ENCODE data around the gene GEMIN4. TPM values are rescaled to one million over a fixed set of nuclear protein-coding genes. Genes with fewer than 3 reads are reported as not detected.

The GEMIN4 gene
- total RNA-seq, 2 donors from 2014 or later: 12.9 to 31.9 TPM

DNA sequence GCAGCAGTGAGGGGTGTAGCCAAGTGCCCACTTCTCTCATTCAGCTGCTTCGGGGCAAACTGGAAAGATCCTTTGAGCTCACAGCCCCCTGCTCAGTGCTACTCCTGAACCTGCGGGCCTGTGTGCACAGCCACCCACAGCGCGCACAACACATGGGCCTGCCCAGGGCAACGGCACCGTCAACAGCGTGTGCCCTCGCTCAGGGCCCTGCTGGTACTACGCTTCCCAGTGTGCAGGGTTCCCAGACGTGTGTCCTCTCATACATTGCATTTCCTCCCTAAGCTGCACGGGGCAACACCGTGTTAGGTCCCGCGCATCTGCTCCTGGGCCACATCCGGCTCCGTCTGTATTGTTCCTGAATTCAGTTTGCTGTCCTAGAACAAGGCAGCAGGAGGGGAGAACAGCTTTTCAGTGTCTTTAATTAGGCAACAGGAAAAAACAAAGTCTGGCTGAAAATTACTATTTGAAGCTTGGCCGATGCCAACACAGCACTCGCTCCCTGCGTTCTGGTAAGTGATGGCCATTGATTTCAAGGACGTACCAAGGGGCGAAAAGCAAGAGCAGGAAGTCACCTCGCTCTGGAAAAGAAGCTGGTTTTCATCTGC lies 45.3 kb upstream of the GEMIN4 start:
- no peaks in the 10 kb centered on the region for H3K27me3 ChIP-seq
- H3K9me3 ChIP-seq: no peaks in the 10 kb centered on the region
- intact Hi-C loops (cut with DNase I): no loop called here
- H3K36me3 ChIP-seq: no peaks in the 10 kb centered on the region
- no peak overlapping the region for H3K4me3 ChIP-seq
- TF ChIP-seq, protein P1, sequence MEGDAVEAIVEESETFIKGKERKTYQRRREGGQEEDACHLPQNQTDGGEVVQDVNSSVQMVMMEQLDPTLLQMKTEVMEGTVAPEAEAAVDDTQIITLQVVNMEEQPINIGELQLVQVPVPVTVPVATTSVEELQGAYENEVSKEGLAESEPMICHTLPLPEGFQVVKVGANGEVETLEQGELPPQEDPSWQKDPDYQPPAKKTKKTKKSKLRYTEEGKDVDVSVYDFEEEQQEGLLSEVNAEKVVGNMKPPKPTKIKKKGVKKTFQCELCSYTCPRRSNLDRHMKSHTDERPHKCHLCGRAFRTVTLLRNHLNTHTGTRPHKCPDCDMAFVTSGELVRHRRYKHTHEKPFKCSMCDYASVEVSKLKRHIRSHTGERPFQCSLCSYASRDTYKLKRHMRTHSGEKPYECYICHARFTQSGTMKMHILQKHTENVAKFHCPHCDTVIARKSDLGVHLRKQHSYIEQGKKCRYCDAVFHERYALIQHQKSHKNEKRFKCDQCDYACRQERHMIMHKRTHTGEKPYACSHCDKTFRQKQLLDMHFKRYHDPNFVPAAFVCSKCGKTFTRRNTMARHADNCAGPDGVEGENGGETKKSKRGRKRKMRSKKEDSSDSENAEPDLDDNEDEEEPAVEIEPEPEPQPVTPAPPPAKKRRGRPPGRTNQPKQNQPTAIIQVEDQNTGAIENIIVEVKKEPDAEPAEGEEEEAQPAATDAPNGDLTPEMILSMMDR (IDR thresholded peaks at IDR 0.05): no peak
- no peak for DNase-seq
- no peak overlapping the region for H3K9ac ChIP-seq (ENCODE audit: low read depth in 2 of 2, low read length in 2 of 2)
- H3K4me1 ChIP-seq: no peaks in the 10 kb centered on the region
- no peak overlapping the region for H3K27ac ChIP-seq

DNA sequence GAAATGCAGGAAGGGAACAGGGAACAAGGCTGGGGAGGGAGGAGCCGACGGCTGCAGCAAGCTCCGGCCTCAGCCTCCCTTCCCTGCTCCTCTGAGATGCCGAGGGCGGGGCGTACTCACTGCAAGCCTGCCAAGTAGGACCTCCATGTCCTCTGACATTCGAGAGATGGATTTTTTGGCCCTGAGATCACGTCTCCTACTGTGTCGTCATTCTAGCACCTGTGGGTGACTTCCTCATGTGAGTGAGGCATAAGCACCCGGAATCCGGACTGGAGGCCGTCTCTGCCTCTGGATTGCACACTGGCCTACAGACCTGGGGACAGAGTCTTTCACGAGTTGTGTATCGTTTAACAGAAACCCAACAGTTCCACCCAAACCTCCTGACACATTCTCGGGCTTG lies 44.5 kb upstream of the GEMIN4 start:
- no peaks in the 10 kb centered on the region for H3K36me3 ChIP-seq
- H3K9ac ChIP-seq (ENCODE audit: low read depth in 2 of 2, low read length in 2 of 2): no peak overlapping the region
- H3K27me3 ChIP-seq: no peaks in the 10 kb centered on the region
- no peak overlapping the region for H3K4me3 ChIP-seq
- no peaks in the 10 kb centered on the region for H3K4me1 ChIP-seq
- no peaks in the 10 kb centered on the region for H3K9me3 ChIP-seq
- DNase-seq: no peak
- H3K27ac ChIP-seq: no peak overlapping the region
- TF ChIP-seq, protein P1 (IDR thresholded peaks at IDR 0.05): no peak
- intact Hi-C loops (cut with DNase I): no loop called here

DNA sequence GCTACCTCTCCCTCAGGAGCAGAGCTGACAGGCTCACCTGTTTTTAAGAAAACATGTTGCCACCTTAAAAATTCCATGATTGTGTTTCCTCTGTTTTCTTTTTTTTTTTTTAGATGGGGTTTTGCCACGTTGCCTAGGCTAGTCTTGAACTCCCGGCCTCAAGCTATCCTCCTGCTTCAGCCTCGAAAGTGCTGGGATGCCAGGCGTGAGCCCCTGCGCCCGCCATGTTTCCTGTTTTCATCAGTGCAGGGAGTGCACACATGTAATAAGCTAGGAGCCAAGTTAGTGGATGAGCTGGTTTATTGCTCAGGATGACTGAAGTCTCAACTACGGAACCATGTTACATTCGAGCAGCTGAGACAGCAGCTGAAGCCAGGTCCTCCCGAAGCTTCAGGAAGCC lies 43.7 kb upstream of the GEMIN4 start:
- H3K27ac ChIP-seq: no peak overlapping the region
- H3K4me3 ChIP-seq: no peak overlapping the region
- H3K27me3 ChIP-seq: no peaks in the 10 kb centered on the region
- H3K9ac ChIP-seq (ENCODE audit: low read depth in 2 of 2, low read length in 2 of 2): no peak overlapping the region
- TF ChIP-seq, protein P1 (IDR thresholded peaks at IDR 0.05): no peak
- intact Hi-C loops (cut with DNase I): loop anchor here (2.0 kb wide), 1 partner anchor 185 kb away; no protein-coding TSS in a partner anchor
- no peaks in the 10 kb centered on the region for H3K4me1 ChIP-seq
- no peak for DNase-seq
- no peaks in the 10 kb centered on the region for H3K36me3 ChIP-seq
- no peaks in the 10 kb centered on the region for H3K9me3 ChIP-seq

DNA sequence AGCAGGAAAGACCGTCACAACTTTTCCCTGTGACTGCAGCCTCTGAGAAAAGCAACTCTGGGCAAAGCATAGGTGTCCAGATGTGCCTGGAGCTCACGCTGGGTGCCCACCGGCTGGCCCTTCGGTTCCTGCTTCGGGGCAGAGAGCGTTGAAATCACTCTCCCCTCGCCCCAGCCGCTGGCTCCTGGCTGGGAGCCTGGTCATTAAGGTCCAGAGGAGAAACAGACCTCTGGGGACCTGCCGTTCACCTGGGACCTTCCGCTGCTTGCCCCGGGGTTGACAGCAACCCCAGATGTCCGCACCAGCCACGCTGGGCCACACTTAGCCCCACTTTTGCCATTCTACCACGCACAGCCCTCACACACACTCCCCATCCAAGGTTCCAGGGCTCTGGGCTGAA lies 43.2 kb upstream of the GEMIN4 start:
- no peak overlapping the region for H3K4me3 ChIP-seq
- TF ChIP-seq, protein P1 (IDR thresholded peaks at IDR 0.05): no peak
- intact Hi-C loops (cut with DNase I): loop anchor here (2.0 kb wide), 1 partner anchor 186 kb away; no protein-coding TSS in a partner anchor
- H3K9ac ChIP-seq (ENCODE audit: low read depth in 2 of 2, low read length in 2 of 2): peak overlapping the region; percentile 27 to 50
- no peaks in the 10 kb centered on the region for H3K27me3 ChIP-seq
- H3K36me3 ChIP-seq: no peaks in the 10 kb centered on the region
- DNase-seq: no peak
- no peaks in the 10 kb centered on the region for H3K9me3 ChIP-seq
- H3K27ac ChIP-seq: peak overlapping the region; percentile 22
- no peaks in the 10 kb centered on the region for H3K4me1 ChIP-seq

DNA sequence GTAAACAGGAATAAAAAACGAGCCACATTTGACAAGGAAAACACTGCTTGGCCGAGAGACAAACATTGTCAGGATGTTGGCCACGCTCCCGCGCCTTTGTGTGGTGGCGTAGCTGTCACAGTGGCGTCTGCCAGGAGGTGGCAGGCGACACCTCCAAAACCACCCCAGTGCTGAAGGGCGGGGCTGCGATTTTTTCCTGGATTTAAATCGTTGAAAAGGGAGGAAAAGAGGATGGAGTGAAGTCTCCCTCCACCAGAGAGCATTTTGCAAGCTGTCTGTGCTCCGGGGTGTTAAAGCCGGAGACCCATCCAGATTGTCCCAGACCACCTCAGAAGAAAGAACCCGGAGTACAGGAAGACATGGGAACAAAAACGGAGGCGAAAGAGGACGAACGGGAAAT lies 42.8 kb upstream of the GEMIN4 start:
- H3K9me3 ChIP-seq: no peaks in the 10 kb centered on the region
- H3K27ac ChIP-seq: peak overlapping the region; percentile 22
- TF ChIP-seq, protein P1 (IDR thresholded peaks at IDR 0.05): peak; percentile 77
- H3K36me3 ChIP-seq: no peaks in the 10 kb centered on the region
- peak overlapping the region; percentile 27 to 50 for H3K9ac ChIP-seq (ENCODE audit: low read depth in 2 of 2, low read length in 2 of 2)
- intact Hi-C loops (cut with DNase I): loop anchor here (2.0 kb wide), 1 partner anchor 186 kb away; no protein-coding TSS in a partner anchor
- peak; percentile 77 for DNase-seq
- H3K27me3 ChIP-seq: no peaks in the 10 kb centered on the region
- H3K4me3 ChIP-seq: no peak overlapping the region
- no peaks in the 10 kb centered on the region for H3K4me1 ChIP-seq

Data from colonic mucosa (tissue), 4 donors.